Colonic mucosa (tissue), 4 donors: ENCODE data around the gene TNFSF18. TPM values are rescaled to one million over a fixed set of nuclear protein-coding genes. Genes with fewer than 3 reads are reported as not detected.

Experiments
- DNase-seq: peaks from one replicate; pipeline ENCODE4 v3.0.0-alpha.2; 2020
- H3K27ac ChIP-seq: fragments of 200-600 bp; one replicate; pipeline ENCODE4 v1.8.0; 2021
- H3K27me3 ChIP-seq: fragments of 200-600 bp; one replicate; pipeline ENCODE4 v1.8.0; 2021
- H3K36me3 ChIP-seq: fragments of 200-600 bp; one replicate; pipeline ENCODE4 v1.8.0; 2021
- H3K4me1 ChIP-seq: fragments of 200-600 bp; one replicate; pipeline ENCODE4 v1.8.0; 2021; ENCODE audit warnings: mild to moderate bottlenecking
- H3K4me3 ChIP-seq: fragments of 200-600 bp; one replicate; pipeline ENCODE4 v1.8.0; 2021
- H3K9ac ChIP-seq, 2 donors: one replicate each; pipeline ENCODE4 v1.7.0; 2013; ENCODE audit warnings: control low read depth in 2 of 2, low read depth in 2 of 2, low read length in 2 of 2
- H3K9me3 ChIP-seq: fragments of 200-600 bp; one replicate; pipeline ENCODE4 v1.8.0; 2021
- intact Hi-C: fragments of 100-400 bp; cut with DNase I; formaldehyde crosslinking; loops from one replicate; pipeline ENCODE4 v1.14.1; 2022
- total RNA-seq, 2 donors: library from RNA; stranded (reverse); fragmentation: NEBNext Ultra II Directional in 1 of 2; extraction: Animal tissue kit (Norgen Biotek cat#: 25700) in 1 of 2; gene quantifications; one replicate each; pipeline ENCODE4 v1.2.1, GENCODE V29; 2021
- TF ChIP-seq, protein P1 (sequence below): fragments of 200-600 bp; IDR thresholded peaks from one replicate; pipeline ENCODE4 v1.8.0; 2022; ENCODE audit warnings: antibody characterized with exemption, mild to moderate bottlenecking
- donor health status: healthy.
- donor health status: DM: no; HTN: no; CAD: no.
- donor health status: DM: no; HTN: no; CAD: no.

TNFSF18 gene
- total RNA-seq, 2 donors from 2014 or later, result not detected

DNA sequence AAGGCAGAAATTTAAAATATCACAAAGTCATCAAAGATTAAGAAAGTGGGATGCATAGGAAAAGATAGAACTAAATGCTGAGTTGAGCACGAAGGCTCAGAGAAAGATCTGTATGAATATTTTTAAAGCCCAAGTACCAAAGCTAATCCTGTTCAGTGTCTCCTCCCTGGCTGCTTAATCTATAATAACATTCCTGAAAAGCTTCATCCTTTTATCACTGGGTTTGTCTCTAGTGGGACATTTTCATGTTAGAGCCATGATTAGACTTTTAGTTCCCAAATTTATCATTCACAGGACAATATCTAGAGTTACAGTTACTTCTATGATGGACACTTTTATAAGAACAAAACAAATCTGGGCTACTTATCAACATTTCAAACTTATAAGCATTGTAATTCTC, 38.6 kb downstream of the TNFSF18 start:
- no peak overlapping the region for H3K9ac ChIP-seq
- no peaks in the 10 kb centered on the region for H3K9me3 ChIP-seq
- H3K4me1 ChIP-seq, result no peaks in the 10 kb centered on the region
- H3K27ac ChIP-seq, result no peak overlapping the region
- no peak overlapping the region for H3K4me3 ChIP-seq
- DNase-seq, result no peak
- H3K27me3 ChIP-seq, result no peaks in the 10 kb centered on the region
- TF ChIP-seq, protein P1, sequence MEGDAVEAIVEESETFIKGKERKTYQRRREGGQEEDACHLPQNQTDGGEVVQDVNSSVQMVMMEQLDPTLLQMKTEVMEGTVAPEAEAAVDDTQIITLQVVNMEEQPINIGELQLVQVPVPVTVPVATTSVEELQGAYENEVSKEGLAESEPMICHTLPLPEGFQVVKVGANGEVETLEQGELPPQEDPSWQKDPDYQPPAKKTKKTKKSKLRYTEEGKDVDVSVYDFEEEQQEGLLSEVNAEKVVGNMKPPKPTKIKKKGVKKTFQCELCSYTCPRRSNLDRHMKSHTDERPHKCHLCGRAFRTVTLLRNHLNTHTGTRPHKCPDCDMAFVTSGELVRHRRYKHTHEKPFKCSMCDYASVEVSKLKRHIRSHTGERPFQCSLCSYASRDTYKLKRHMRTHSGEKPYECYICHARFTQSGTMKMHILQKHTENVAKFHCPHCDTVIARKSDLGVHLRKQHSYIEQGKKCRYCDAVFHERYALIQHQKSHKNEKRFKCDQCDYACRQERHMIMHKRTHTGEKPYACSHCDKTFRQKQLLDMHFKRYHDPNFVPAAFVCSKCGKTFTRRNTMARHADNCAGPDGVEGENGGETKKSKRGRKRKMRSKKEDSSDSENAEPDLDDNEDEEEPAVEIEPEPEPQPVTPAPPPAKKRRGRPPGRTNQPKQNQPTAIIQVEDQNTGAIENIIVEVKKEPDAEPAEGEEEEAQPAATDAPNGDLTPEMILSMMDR, result no peak
- intact Hi-C loops, result no loop called here
- no peaks in the 10 kb centered on the region for H3K36me3 ChIP-seq

GRCh38 chr1:173009597-173009996, 41.1 kb downstream of the TNFSF18 start:
- TF ChIP-seq, protein P1, result no peak
- Histone ChIP-seq H3K4me3 (no peak overlapping the region), H3K27me3 (no peaks in the 10 kb centered on the region), H3K27ac (no peak overlapping the region), H3K4me1 (no peaks in the 10 kb centered on the region), H3K36me3 (no peaks in the 10 kb centered on the region), H3K9ac (no peak overlapping the region), H3K9me3 (no peaks in the 10 kb centered on the region)
- no peak for DNase-seq
- intact Hi-C loops, result no loop called here

DNA sequence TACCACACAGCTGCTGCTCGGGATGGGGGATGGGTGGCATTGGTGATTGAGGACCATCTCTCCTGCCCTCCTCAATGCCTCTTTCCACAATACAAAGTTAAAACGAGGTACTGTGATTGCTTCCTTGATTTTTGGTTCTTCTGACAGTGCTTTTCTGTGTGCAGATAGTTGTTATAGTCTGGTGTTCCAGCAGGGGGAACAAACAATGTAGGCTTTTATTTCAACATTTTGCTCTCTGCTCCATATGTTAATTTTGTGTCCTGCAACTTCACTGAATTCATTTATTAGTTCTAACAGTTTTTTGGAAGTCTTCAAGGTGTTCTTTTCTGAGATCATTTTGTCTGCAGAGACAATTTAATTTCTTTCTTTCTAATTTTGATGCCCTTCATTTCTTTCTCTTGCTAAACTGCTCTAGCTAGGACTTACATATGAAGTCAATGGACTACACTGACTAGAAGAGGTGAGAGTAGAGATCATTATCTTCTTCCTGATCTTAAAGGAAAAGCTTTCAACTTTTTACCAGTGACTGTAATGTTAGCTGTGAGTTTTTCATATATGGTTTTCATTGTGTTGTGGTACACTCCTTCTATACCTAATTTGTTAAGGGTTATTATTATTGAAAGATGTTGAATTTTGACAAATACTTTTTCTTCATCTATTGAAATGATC, 45.4 kb downstream of the TNFSF18 start:
- Histone ChIP-seq H3K9me3 (no peaks in the 10 kb centered on the region), H3K27me3 (no peaks in the 10 kb centered on the region), H3K36me3 (no peaks in the 10 kb centered on the region), H3K9ac (no peak overlapping the region), H3K4me1 (no peaks in the 10 kb centered on the region), H3K4me3 (no peak overlapping the region), H3K27ac (no peak overlapping the region)
- intact Hi-C loops, result no loop called here
- DNase-seq, result no peak
- TF ChIP-seq, protein P1, result no peak

DNA sequence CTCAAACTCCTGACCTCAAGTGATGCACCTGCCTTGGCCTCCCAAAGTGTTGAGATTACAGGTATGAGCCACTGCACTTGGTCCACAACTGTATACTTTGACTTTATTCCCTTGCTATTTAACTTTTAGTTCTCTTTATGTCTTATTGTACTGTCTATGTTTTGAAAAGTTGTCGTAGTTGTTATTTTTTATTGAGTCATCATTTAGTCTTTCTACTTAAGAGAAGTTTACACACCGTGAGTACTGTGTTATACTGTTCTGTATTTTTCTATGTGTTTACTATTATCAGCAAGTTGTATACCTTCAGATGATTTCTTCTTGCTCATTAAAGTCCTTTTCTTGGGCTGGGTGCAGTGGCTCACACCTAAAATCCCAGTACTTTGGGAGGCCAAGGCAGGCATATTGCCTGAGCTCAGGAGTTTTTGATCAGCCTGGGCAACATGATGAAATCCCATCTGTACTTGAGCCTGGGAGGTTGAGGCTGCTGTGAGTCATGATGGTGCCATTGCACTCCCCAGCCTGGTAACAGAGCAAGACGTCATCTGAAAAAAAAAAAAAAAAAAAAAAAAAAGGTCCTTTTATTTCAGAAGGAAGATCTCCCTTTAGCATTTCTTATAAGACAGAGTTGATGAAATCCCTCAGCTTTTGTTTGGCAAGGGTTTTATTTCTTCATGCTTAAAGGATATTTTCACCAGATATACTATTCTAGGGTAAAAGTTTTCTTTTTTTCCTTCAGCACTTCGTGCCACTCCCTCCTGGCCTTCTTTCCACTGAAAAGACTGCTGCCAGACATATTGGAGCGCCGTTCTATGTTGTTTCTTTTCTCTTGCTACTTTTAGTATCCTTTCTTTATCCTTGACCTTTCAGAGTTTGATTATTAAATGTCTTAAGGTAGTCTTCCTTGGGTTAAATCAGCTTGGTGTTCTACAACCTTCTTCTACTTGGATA, 47.6 kb downstream of the TNFSF18 start:
- H3K9me3 ChIP-seq, result no peaks in the 10 kb centered on the region
- no peak overlapping the region for H3K27ac ChIP-seq
- DNase-seq, result no peak
- H3K4me1 ChIP-seq, result no peaks in the 10 kb centered on the region
- TF ChIP-seq, protein P1, result no peak
- no peak overlapping the region for H3K4me3 ChIP-seq
- H3K27me3 ChIP-seq, result no peaks in the 10 kb centered on the region
- H3K9ac ChIP-seq, result no peak overlapping the region
- intact Hi-C loops, result no loop called here
- no peaks in the 10 kb centered on the region for H3K36me3 ChIP-seq

GRCh38 chr1:172999349-172999748, 51.4 kb downstream of the TNFSF18 start:
- TF ChIP-seq, protein P1, result no peak
- no peaks in the 10 kb centered on the region for H3K36me3 ChIP-seq
- no peaks in the 10 kb centered on the region for H3K27me3 ChIP-seq
- H3K9me3 ChIP-seq, result no peaks in the 10 kb centered on the region
- H3K27ac ChIP-seq, result no peak overlapping the region
- H3K4me3 ChIP-seq, result no peak overlapping the region
- DNase-seq, result no peak
- no peaks in the 10 kb centered on the region for H3K4me1 ChIP-seq
- H3K9ac ChIP-seq, result no peak overlapping the region
- intact Hi-C loops, result no loop called here
